Measurements from ENCODE around the gene KIRREL2. TPM values are rescaled to one million over a fixed set of nuclear protein-coding genes. Genes with fewer than 3 reads are reported as not detected.

KIRREL2 gene
- total and polyA plus RNA-seq, 8 donors = 0.08 to 3.5 (median 2.4) TPM; not detected in 1

- DNase-seq (peak; percentile 66 to 95 (median 88)), ATAC-seq (peak; percentile 87)
- intact Hi-C loops (cut with DNase I) = no loop called here
- Histone ChIP-seq H3K27ac (peak overlapping the region; percentile 91 to 96), H3K36me3 (peaks cover 0 to 34% of the 10 kb centered on the region in 2 donors), H3K27me3 (no peaks in the 10 kb centered on the region), H3K9me3 (no peaks in the 10 kb centered on the region), H3K4me1 (peaks cover 13 to 70% of the 10 kb centered on the region in 2 donors), H3K4me3 (peak overlapping the region; percentile 68 to 80)
- TF ChIP-seq CTCF (IDR thresholded peaks at IDR 0.05) = no peak
Measured at GRCh38 chr19:35899547-35900214, 43.0 kb downstream of the KIRREL2 start.

GRCh38 chr19:35901055-35901644, 44.4 kb downstream of the KIRREL2 start:
- Histone ChIP-seq H3K36me3 (peaks cover 0 to 19% of the 10 kb centered on the region in 2 donors), H3K27me3 (no peaks in the 10 kb centered on the region), H3K27ac (peak overlapping the region; percentile 91 to 96), H3K4me1 (peaks cover 13 to 79% of the 10 kb centered on the region in 2 donors), H3K4me3 (peak overlapping the region in 1 of 2 donors; percentile 80), H3K9me3 (no peaks in the 10 kb centered on the region)
- DNase-seq (peak in 1 of 4 donors; percentile 62), ATAC-seq (no peak)
- TF ChIP-seq CTCF (IDR thresholded peaks at IDR 0.05) = no peak
- intact Hi-C loops (cut with DNase I) = no loop called here

GRCh38 chr19:35901854-35902661, 45.3 kb downstream of the KIRREL2 start, which contains the start of gene HCST:
Gene HCST (plus strand): TSS chr19:35902529. CDS start chr19:35902594, 65 bp downstream.
- DNase-seq (peak in 2 of 4 donors; percentile 21 to 42), ATAC-seq (no peak)
- Histone ChIP-seq H3K4me3 (peak within 1 kb of the TSS; percentile 5 to 80), H3K27me3 (no peaks in the 10 kb centered on the region), H3K4me1 (peaks cover 13 to 79% of the 10 kb centered on the region in 2 donors), H3K27ac (peak within 1 kb of the TSS; percentile 78 to 96), H3K36me3 (peaks cover 0 to 19% of the 10 kb centered on the region in 2 donors), H3K9me3 (no peaks in the 10 kb centered on the region)
- TF ChIP-seq CTCF (IDR thresholded peaks at IDR 0.05) = no peak
- intact Hi-C loops (cut with DNase I) = no loop called here

DNA sequence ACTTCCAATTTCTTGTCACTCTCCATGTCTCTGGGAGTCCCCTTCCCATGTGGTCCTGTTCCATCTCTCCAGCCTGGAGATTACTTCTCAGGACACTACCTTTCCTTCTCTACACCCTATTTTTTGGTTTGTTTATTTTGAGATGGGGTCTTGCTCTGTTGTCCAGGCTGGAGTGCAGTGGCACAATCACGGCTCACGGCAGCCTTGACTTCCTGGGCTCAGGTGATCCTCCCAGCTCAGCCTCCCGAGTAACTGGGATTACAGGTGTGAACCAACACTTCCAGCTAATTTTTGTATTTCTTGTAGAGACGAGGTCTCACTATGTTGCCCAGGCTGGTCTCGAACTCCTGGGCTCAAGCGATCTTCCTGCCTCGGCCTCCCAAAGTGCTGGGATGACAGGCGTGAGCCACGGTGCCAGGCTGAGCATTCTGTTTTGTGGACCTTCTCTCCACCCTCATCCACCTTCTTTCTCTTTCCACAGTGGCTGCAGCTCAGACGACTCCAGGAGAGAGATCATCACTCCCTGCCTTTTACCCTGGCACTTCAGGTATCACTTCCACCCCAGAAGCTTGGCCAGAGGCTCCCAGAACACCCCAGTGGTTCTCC, 46.3 kb downstream of the KIRREL2 start:
- ATAC-seq (no peak), DNase-seq (peak in 1 of 4 donors; percentile 40)
- H3K27me3 ChIP-seq = no peaks in the 10 kb centered on the region
- H3K36me3 ChIP-seq = peaks cover 0 to 12% of the 10 kb centered on the region in 2 donors
- H3K9me3 ChIP-seq = no peaks in the 10 kb centered on the region
- peak overlapping the region; percentile 78 to 96 for H3K27ac ChIP-seq
- TF ChIP-seq CTCF (IDR thresholded peaks at IDR 0.05) = no peak
- peaks cover 11 to 70% of the 10 kb centered on the region in 2 donors for H3K4me1 ChIP-seq
- intact Hi-C loops (cut with DNase I) = no loop called here
- H3K4me3 ChIP-seq = peak overlapping the region; percentile 5 to 80
